Measurements from ENCODE around the gene MICA. TPM values are rescaled to one million over a fixed set of nuclear protein-coding genes. Genes with fewer than 3 reads are reported as not detected.

The MICA gene
- total RNA-seq, 4 donors from 2014 or later: 7.7 to 21.7 (median 13.9) TPM

DNA sequence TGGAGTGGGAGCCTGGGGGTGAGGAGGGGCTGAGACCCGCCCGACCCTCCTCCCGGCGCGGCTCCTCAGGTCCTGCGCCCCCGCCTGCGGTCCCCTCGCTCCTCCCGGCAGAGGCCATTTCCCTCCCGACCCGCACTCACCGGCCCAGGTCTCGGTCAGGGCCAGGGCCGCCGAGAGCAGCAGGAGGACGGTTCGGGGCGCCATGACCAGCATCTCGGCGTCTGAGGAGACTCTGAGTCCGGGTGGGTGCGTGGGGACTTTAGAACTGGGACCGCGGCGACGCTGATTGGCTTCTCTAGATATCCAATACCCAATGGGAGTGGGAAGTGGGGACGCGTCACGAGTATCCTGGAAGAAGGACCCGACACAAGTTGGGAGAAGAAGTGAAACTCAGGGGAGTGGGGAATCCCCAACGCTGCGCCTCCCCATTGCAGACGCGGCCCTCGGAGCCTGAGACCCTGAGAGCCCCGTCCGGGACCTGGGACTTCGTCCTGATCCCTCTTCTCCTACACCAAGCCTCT lies 46.4 kb upstream of the MICA start, which contains the start of gene HLA-B:
TSS of gene HLA-B (minus strand) at position 234 of the 521 bp plus-strand sequence. CDS start at position 213, 21 bp downstream.
- WGBS, 2 donors: 0 to 1% methylated on average over 22 to 32 of the region's 39 CpGs
- no peak for TF ChIP-seq POLR2A (IDR thresholded peaks at IDR 0.05)
- TF ChIP-seq, protein P1, sequence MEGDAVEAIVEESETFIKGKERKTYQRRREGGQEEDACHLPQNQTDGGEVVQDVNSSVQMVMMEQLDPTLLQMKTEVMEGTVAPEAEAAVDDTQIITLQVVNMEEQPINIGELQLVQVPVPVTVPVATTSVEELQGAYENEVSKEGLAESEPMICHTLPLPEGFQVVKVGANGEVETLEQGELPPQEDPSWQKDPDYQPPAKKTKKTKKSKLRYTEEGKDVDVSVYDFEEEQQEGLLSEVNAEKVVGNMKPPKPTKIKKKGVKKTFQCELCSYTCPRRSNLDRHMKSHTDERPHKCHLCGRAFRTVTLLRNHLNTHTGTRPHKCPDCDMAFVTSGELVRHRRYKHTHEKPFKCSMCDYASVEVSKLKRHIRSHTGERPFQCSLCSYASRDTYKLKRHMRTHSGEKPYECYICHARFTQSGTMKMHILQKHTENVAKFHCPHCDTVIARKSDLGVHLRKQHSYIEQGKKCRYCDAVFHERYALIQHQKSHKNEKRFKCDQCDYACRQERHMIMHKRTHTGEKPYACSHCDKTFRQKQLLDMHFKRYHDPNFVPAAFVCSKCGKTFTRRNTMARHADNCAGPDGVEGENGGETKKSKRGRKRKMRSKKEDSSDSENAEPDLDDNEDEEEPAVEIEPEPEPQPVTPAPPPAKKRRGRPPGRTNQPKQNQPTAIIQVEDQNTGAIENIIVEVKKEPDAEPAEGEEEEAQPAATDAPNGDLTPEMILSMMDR (IDR thresholded peaks at IDR 0.05): no peak
- peak; percentile 65 to 95 for DNase-seq (ENCODE audit: low spot score in 2 of 2)
- intact Hi-C loops (cut with DNase I; ENCODE audit: low total_unique reads): loop anchor here (10.0 kb wide), 1 partner anchor 82 kb away; the partner anchor contains the start of gene HLA-C
- peak within 1 kb of the TSS; percentile 60 for H3K4me3 ChIP-seq (ENCODE audit: low read depth, poor library complexity, severe bottlenecking)

DNA sequence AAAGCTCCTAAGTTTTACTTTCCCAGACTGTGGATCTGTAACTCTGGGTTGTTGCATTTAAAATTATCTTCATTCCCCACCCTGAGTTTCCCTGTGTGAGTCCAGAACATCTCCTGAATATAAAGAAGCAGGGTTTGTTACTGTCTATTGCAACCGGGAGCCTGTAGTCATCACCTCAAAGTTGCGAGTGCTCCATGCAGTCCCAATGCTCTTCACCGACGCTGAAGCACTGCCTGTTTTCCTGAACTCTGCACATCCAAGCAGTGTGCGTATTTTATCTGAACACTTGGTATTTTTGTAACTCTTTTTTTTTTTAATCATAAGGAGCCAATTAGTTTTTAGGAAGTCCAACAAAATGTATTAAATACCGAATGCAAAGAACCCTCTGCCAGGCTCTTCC lies 45.5 kb upstream of the MICA start:
- no peak for DNase-seq (ENCODE audit: low spot score in 2 of 2)
- no peak for TF ChIP-seq POLR2A (IDR thresholded peaks at IDR 0.05)
- TF ChIP-seq, protein P1 (IDR thresholded peaks at IDR 0.05): no peak
- H3K4me3 ChIP-seq (ENCODE audit: low read depth, poor library complexity, severe bottlenecking): no peak overlapping the region
- 20 to 22% methylated on average over 6 of the region's 6 CpGs for WGBS, 2 donors
- intact Hi-C loops (cut with DNase I; ENCODE audit: low total_unique reads): loop anchor here (10.0 kb wide), 1 partner anchor 83 kb away; the partner anchor contains the start of gene HLA-C

DNA sequence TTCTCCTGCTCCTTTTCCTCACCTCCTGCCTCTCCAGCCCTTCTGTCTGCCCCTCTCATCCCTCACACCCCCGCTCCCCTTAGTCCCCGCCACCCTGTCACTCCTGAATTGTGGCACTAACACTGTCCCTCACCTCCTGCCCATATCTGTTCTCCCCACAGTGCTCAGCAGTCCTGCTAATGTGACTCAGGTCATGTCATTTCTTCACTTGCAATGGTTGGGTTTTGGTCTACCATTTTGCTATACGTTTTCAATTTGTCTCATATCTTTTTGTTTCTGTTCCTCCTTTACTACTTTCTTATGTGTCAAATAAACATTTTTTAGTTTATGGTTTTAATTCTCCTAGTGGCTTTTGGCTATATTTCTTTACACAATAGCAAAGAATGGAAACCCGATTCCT lies 45.1 kb upstream of the MICA start:
- DNase-seq (ENCODE audit: low spot score in 2 of 2): no peak
- no peak for TF ChIP-seq POLR2A (IDR thresholded peaks at IDR 0.05)
- TF ChIP-seq, protein P1 (IDR thresholded peaks at IDR 0.05): no peak
- no peak overlapping the region for H3K4me3 ChIP-seq (ENCODE audit: low read depth, poor library complexity, severe bottlenecking)
- 38 to 43% methylated on average over 4 of the region's 4 CpGs for WGBS, 2 donors
- intact Hi-C loops (cut with DNase I; ENCODE audit: low total_unique reads): loop anchor here (10.0 kb wide), 1 partner anchor 84 kb away; the partner anchor contains the start of gene HLA-C

DNA sequence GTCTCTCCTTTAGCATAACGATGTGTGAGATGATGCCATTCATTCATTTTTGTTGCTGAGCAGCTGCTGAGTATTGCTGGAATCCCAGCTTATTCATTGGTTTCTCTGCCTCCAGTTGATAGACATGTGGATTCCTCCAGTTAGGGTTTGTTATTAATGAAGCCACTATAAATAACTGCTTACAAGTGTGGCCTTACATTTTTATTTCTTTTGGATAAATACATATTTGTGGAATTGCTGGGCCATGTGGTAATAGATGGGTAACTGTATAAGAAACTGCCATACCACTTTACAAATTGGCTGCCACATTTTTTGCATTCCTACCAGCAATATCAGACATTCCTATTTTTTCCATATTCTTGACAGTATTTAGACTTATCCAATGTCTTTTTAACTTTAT lies 43.8 kb upstream of the MICA start:
- TF ChIP-seq, protein P1 (IDR thresholded peaks at IDR 0.05): no peak
- no peak for TF ChIP-seq POLR2A (IDR thresholded peaks at IDR 0.05)
- WGBS, 2 donors: 74 to 88% methylated on average over 1 of the region's 1 CpG
- H3K4me3 ChIP-seq (ENCODE audit: low read depth, poor library complexity, severe bottlenecking): no peak overlapping the region
- intact Hi-C loops (cut with DNase I; ENCODE audit: low total_unique reads): loop anchor here (10.0 kb wide), 1 partner anchor 85 kb away; the partner anchor contains the start of gene HLA-C
- no peak for DNase-seq (ENCODE audit: low spot score in 2 of 2)

DNA sequence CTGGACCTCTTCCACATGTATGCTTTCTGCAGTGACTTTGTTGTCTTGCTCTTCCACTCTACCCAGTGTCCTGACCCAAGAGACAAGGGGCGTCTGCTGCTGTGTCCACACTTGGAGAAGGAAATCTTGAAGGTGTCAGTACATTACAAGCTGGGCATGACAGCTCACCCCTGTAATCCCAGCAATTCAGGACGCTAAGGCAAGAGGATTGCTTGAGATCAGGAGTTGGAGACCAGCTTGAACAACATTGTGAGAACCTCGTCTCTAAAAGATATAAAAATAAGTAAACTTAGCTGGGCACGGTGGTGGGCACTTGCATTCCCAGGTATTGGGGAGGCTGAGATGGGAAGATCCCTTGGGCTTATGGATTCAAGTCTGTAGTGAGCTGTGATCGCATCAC lies 40.6 kb upstream of the MICA start:
- no peak for DNase-seq (ENCODE audit: low spot score in 2 of 2)
- intact Hi-C loops (cut with DNase I; ENCODE audit: low total_unique reads): loop anchor here (5.0 kb wide), 1 partner anchor 225 kb away; the partner anchor contains the start of gene PSORS1C2
- H3K4me3 ChIP-seq (ENCODE audit: low read depth, poor library complexity, severe bottlenecking): no peak overlapping the region
- TF ChIP-seq, protein P1 (IDR thresholded peaks at IDR 0.05): no peak
- TF ChIP-seq POLR2A (IDR thresholded peaks at IDR 0.05): no peak
- WGBS, 2 donors: 51 to 72% methylated on average over 5 of the region's 5 CpGs
